Thyroid gland (tissue), 4 donors: ENCODE data around the gene TOMM7. TPM values are rescaled to one million over a fixed set of nuclear protein-coding genes. Genes with fewer than 3 reads are reported as not detected.
"Not testable (repeated sequence)": the region's sequence is repeated elsewhere in the genome, so short reads cannot be mapped to it uniquely, and the experiment has no call there.

Experiments used
- DNase-seq, 2 donors: peaks; one replicate each; pipeline ENCODE4 v3.0.0-alpha.2; 2019
- H3K27ac ChIP-seq, 3 donors: fragments of 200-600 bp; sonication (generic); 1 replicate in 2 of 3; 2 replicates in 1 of 3; pipeline ENCODE4 v1.5.1; 2016 to 2019; ENCODE audit warnings: mild to moderate bottlenecking in 1 of 3, moderate library complexity in 1 of 3
- H3K27me3 ChIP-seq: fragments of 200-600 bp; sonication (generic); one replicate; pipeline ENCODE4 v1.5.1; 2019
- H3K36me3 ChIP-seq, 2 donors: fragments of 200-600 bp; sonication (generic); one replicate each; pipeline ENCODE4 v1.5.1; 2016 to 2019
- H3K4me1 ChIP-seq, 2 donors: fragments of 200-600 bp; sonication (generic); one replicate each; pipeline ENCODE4 v1.5.1; 2017 to 2019
- H3K4me3 ChIP-seq, 3 donors: fragments of 200-600 bp; sonication (generic); replicated peaks in 1 of 3; 1 replicate in 2 of 3; 2 replicates in 1 of 3; pipeline ENCODE4 v1.5.1; 2016; ENCODE audit warnings: mild to moderate bottlenecking in 1 of 3
- H3K9me3 ChIP-seq: fragments of 200-600 bp; sonication (generic); one replicate; pipeline ENCODE4 v1.5.1; 2017
- POLR2A ChIP-seq, 2 donors: fragments of 450-650 bp; IDR thresholded peaks; one replicate each; pipeline ENCODE4 v1.6.1; 2017; ENCODE audit warnings: antibody characterized with exemption in 2 of 2, mild to moderate bottlenecking in 2 of 2, moderate library complexity in 1 of 2
- WGBS, 2 donors: methylation state at CpG; one replicate each; pipeline ENCODE4 v1.1.5; 2017; 5-methylcytosine and 5-hydroxymethylcytosine counted together
- intact Hi-C: fragments of 100-400 bp; cut with DNase I; formaldehyde crosslinking; loops from one replicate; pipeline ENCODE4 v1.15.1; 2023
- total RNA-seq, 4 donors: library from RNA; depleted of rRNA; stranded (reverse); fragments of >200 nt; gene quantifications; one replicate each; pipeline ENCODE4 v1.2.3, GENCODE V29; 2016
- TF ChIP-seq, protein P1 (sequence below), 6 experiments: fragments of 200-600 bp in 3 of 6; fragments of 450-650 bp in 3 of 6; sonication (generic) in 3 of 6; IDR thresholded peaks; one replicate each; pipeline ENCODE4 v1.5.1; 2016 to 2019; ENCODE audit warnings: antibody characterized with exemption in 6 of 6, mild to moderate bottlenecking in 2 of 6, inconsistent platforms in 1 of 6, moderate library complexity in 1 of 6

TOMM7 gene
- total RNA-seq, 4 donors from 2014 or later, result 94.8 to 312 (median 154) TPM

DNA sequence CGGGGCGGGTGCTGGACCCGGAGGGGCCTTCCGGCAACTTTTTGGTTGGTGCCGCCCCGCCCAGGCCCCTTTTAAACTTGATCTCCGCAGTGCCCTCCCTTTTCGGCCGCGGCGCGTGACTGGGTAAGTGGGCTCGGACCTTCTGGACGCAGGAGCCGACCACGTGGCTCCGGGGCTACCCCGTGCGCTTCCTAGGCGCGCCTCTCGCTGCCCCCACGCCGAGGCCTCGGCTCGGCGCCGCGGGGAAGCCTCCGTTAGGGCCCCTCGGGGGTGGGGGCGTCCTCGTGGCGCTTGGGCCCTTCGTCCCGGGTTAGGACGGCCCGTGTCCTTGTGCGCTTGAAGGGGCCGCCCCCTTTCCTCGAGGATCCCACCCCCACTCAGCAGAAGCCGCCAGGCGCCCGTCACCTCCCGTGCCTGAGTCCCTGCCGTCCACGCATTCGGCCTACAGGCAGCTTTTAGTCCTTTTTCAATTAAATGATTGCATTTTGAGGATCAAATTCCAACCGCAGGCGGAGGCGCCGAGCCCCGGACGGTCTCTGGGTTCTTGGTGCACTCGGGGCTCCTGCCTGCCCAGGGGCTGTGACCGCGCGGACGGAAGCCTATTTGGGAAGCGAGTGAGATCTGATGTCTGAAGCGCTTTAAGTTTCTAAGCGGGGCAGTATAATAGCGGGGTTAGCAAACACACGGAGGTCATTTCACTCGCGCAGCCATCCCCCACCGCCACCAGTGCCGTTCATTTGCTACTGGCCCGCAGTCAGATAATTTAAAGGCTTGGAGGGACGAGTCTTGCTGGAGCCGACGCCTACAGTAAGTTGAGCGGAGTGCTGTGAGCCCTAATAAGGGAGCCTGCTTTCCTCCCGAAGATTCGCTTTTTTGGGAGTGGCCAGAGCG is 31.8 kb upstream of the TOMM7 start:
- TF ChIP-seq, protein P1, sequence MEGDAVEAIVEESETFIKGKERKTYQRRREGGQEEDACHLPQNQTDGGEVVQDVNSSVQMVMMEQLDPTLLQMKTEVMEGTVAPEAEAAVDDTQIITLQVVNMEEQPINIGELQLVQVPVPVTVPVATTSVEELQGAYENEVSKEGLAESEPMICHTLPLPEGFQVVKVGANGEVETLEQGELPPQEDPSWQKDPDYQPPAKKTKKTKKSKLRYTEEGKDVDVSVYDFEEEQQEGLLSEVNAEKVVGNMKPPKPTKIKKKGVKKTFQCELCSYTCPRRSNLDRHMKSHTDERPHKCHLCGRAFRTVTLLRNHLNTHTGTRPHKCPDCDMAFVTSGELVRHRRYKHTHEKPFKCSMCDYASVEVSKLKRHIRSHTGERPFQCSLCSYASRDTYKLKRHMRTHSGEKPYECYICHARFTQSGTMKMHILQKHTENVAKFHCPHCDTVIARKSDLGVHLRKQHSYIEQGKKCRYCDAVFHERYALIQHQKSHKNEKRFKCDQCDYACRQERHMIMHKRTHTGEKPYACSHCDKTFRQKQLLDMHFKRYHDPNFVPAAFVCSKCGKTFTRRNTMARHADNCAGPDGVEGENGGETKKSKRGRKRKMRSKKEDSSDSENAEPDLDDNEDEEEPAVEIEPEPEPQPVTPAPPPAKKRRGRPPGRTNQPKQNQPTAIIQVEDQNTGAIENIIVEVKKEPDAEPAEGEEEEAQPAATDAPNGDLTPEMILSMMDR (IDR thresholded peaks at IDR 0.05), result peak in 2 of 6 experiments; percentile 44 to 64
- TF ChIP-seq POLR2A (IDR thresholded peaks at IDR 0.05), result peak in 1 of 2 donors; percentile 50
- DNase-seq, result peak; percentile 86 to 88
- peaks cover 4 to 11% of the 10 kb centered on the region in 2 donors for H3K4me1 ChIP-seq
- no peaks in the 10 kb centered on the region for H3K9me3 ChIP-seq
- no peaks in the 10 kb centered on the region for H3K36me3 ChIP-seq
- H3K27me3 ChIP-seq, result no peaks in the 10 kb centered on the region
- H3K27ac ChIP-seq, result peak overlapping the region; percentile 84 to 95 (median 95)
- intact Hi-C loops, result no loop called here
- WGBS, 2 donors, result 0 to 3% methylated on average over 10 to 19 of the region's 76 CpGs
- H3K4me3 ChIP-seq, result peak overlapping the region; percentile 82 to 98 (median 92)

GRCh38 chr7:22853674-22854157 is 31.1 kb upstream of the TOMM7 start:
- TF ChIP-seq POLR2A (IDR thresholded peaks at IDR 0.05), result no peak
- TF ChIP-seq, protein P1 (IDR thresholded peaks at IDR 0.05), result peak in 2 of 6 experiments; percentile 85 to 98
- H3K4me1 ChIP-seq, result peaks cover 4 to 11% of the 10 kb centered on the region in 2 donors
- WGBS, 2 donors, result 11% methylated on average over 12 to 18 of the region's 28 CpGs
- no peaks in the 10 kb centered on the region for H3K36me3 ChIP-seq
- H3K9me3 ChIP-seq, result no peaks in the 10 kb centered on the region
- no peaks in the 10 kb centered on the region for H3K27me3 ChIP-seq
- peak in 1 of 2 donors; percentile 39 for DNase-seq
- H3K4me3 ChIP-seq, result peak overlapping the region; percentile 82 to 98 (median 92)
- H3K27ac ChIP-seq, result peak overlapping the region in 2 of 3 donors; percentile 95
- intact Hi-C loops, result no loop called here

DNA sequence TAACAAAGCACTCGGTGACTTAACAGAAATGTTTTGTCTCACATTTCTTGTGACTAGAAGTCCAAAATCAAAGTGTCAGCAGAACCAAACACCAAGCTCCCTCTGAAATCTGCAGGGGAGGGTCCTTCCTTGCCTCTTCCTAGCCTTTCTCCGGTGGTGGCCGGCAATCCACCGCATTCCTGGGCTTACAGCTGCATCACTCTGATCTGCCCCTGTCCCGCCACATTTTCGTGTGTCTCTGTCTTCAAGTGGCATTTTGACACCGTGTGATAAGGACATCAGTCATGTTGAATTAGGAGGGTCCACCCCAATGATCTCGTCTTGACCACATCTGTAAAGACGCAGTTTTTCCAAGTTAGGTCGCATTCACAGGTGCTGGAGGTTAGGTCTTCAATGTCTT is 30.5 kb upstream of the TOMM7 start:
- H3K9me3 ChIP-seq, result no peaks in the 10 kb centered on the region
- no peaks in the 10 kb centered on the region for H3K36me3 ChIP-seq
- no peaks in the 10 kb centered on the region for H3K27me3 ChIP-seq
- no peak overlapping the region for H3K4me3 ChIP-seq
- H3K4me1 ChIP-seq, result peaks cover 4 to 11% of the 10 kb centered on the region in 2 donors
- no peak overlapping the region for H3K27ac ChIP-seq
- TF ChIP-seq POLR2A (IDR thresholded peaks at IDR 0.05), result no peak
- TF ChIP-seq, protein P1 (IDR thresholded peaks at IDR 0.05), result no peak
- DNase-seq, result no peak
- 74 to 85% methylated on average over 10 of the region's 10 CpGs for WGBS, 2 donors
- intact Hi-C loops, result no loop called here

GRCh38 chr7:22851145-22851544 is 28.5 kb upstream of the TOMM7 start:
- H3K36me3 ChIP-seq, result no peaks in the 10 kb centered on the region
- TF ChIP-seq, protein P1 (IDR thresholded peaks at IDR 0.05), result no peak
- no peak for TF ChIP-seq POLR2A (IDR thresholded peaks at IDR 0.05)
- no peaks in the 10 kb centered on the region for H3K27me3 ChIP-seq
- WGBS, 2 donors, result 73 to 79% methylated on average over 2 of the region's 2 CpGs
- H3K9me3 ChIP-seq, result no peaks in the 10 kb centered on the region
- DNase-seq, result no peak
- intact Hi-C loops, result no loop called here
- no peak overlapping the region for H3K27ac ChIP-seq
- H3K4me3 ChIP-seq, result no peak overlapping the region
- peaks cover 4 to 11% of the 10 kb centered on the region in 2 donors for H3K4me1 ChIP-seq

GRCh38 chr7:22850394-22850793 is 27.7 kb upstream of the TOMM7 start:
- H3K27ac ChIP-seq, H3K4me3 ChIP-seq, H3K9me3 ChIP-seq, H3K4me1 ChIP-seq, DNase-seq, H3K27me3 ChIP-seq, intact Hi-C loops, H3K36me3 ChIP-seq: not testable (repeated sequence)
- WGBS, 2 donors, result 94 to 97% methylated on average over 1 of the region's 1 CpG
